H1 (cell line): ENCODE measurements around the gene MAGIX. TPM values are rescaled to one million over a fixed set of nuclear protein-coding genes. Genes with fewer than 3 reads are reported as not detected.

Experiments used
- CTCF ChIA-PET: fragments of 300-600 bp; sonication (Branson Sonifier 250); formaldehyde crosslinking; loops from one replicate; lab custom pipeline; 2021; ENCODE audit not compliant: partially characterized antibody; lab: Charles Lee
- POLR2A ChIA-PET: fragments of 300-600 bp; sonication (Branson Sonifier 250); formaldehyde crosslinking; loops from one replicate; lab custom pipeline; 2021; ENCODE audit warnings: inconsistent platforms; ENCODE audit not compliant: partially characterized antibody; lab: Charles Lee
- DNase-seq, 2 experiments: peaks; one replicate each; pipeline versions ENCODE4 v3.0.0 to v3.0.0-alpha.2; 2010 to 2022; ENCODE audit warnings: low spot score in 2 of 2, low read depth in 1 of 2, mixed read lengths in 1 of 2
- FAIRE-seq: peaks from 2 replicates; lab custom pipeline; 2011; peaks lifted over from hg19 to GRCh38; lab: Jason Lieb, UNC
- H2AFZ ChIP-seq: 2 replicates; pipeline ENCODE4 v1.8.1; 2012; ENCODE audit warnings: low read length, inconsistent platforms
- H2AK5ac ChIP-seq: 2 replicates; pipeline ENCODE4 v1.6.1; 2013; ENCODE audit warnings: low read depth, low read length
- H2BK120ac ChIP-seq: replicated peaks from 2 replicates; pipeline ENCODE3; 2013; ENCODE audit warnings: low read depth, low read length, inconsistent platforms
- H2BK12ac ChIP-seq: 2 replicates; pipeline ENCODE4 v1.6.1; 2013; ENCODE audit warnings: low read depth, low read length
- H2BK15ac ChIP-seq: 2 replicates; pipeline ENCODE4 v1.6.1; 2013; ENCODE audit warnings: low read length
- H2BK20ac ChIP-seq: 2 replicates; pipeline ENCODE4 v1.6.1; 2013; ENCODE audit warnings: low read length
- H2BK5ac ChIP-seq: 2 replicates; pipeline ENCODE4 v1.6.1; 2013; ENCODE audit warnings: low read depth, low read length
- H3K14ac ChIP-seq: 2 replicates; pipeline ENCODE4 v1.6.1; 2013; ENCODE audit warnings: inconsistent platforms; ENCODE audit not compliant: insufficient read length
- H3K18ac ChIP-seq: 2 replicates; pipeline ENCODE4 v1.6.1; 2013; ENCODE audit warnings: low read length; ENCODE audit errors: extremely low read depth
- H3K23ac ChIP-seq: 2 replicates; pipeline ENCODE4 v1.6.1; 2013; ENCODE audit warnings: inconsistent platforms; ENCODE audit not compliant: insufficient read length
- H3K23me2 ChIP-seq: 2 replicates; pipeline ENCODE4 v1.6.1; 2013; ENCODE audit warnings: low read depth, low read length
- H3K27ac ChIP-seq: 2 replicates; pipeline ENCODE4 v1.6.1; 2011; ENCODE audit warnings: low read depth, low read length, inconsistent platforms
- H3K27me3 ChIP-seq, 4 experiments: replicated peaks in 1 of 4; 1 replicate in 1 of 4; 2 replicates in 3 of 4; pipeline versions ENCODE4 v1.6.1 to v1.8.1; 2011 to 2013; ENCODE audit warnings: low read length in 3 of 4, mild to moderate bottlenecking in 3 of 4, inconsistent platforms in 2 of 4, mixed read lengths in 2 of 4, moderate library complexity in 1 of 4; ENCODE audit not compliant: control insufficient read depth in 3 of 4, insufficient read depth in 3 of 4; ENCODE audit errors: extremely low read depth in 1 of 4
- H3K36me3 ChIP-seq, 4 experiments: 2 replicates each; pipeline versions ENCODE4 v1.6.1 to v1.8.1; 2011 to 2013; ENCODE audit warnings: mild to moderate bottlenecking in 4 of 4, low read length in 3 of 4, moderate library complexity in 2 of 4, control low read depth in 1 of 4, inconsistent platforms in 1 of 4; ENCODE audit not compliant: insufficient read depth in 4 of 4, control insufficient read depth in 2 of 4
- H3K4ac ChIP-seq: replicated peaks from 2 replicates; pipeline ENCODE3; 2013; ENCODE audit warnings: low read length, low read depth, mixed read lengths, inconsistent platforms; ENCODE audit not compliant: insufficient read length
- H3K4me1 ChIP-seq, 4 experiments: replicated peaks in 1 of 4; 1 replicate in 1 of 4; 2 replicates in 3 of 4; pipeline versions ENCODE4 v1.6.1 to v1.8.1; 2011 to 2013; ENCODE audit warnings: low read length in 3 of 4, inconsistent platforms in 2 of 4, mixed read lengths in 1 of 4; ENCODE audit not compliant: insufficient read depth in 4 of 4, control insufficient read depth in 3 of 4
- H3K4me2 ChIP-seq, 2 experiments: 2 replicates each; pipeline versions ENCODE4 v1.6.1 to v1.8.1; 2011 to 2013; ENCODE audit warnings: low read depth in 2 of 2, low read length in 2 of 2, control low read depth in 1 of 2, inconsistent platforms in 1 of 2, mild to moderate bottlenecking in 1 of 2; ENCODE audit not compliant: insufficient read depth in 1 of 2
- H3K4me3 ChIP-seq, 4 experiments: fragments of 200-600, 300-600 bp in 1 of 4; sonication (generic), shearing (Covaris generic), sonication (Bioruptor Twin) in 1 of 4; 2 replicates each; pipeline versions ENCODE4 v1.5.1 to v1.8.1; 2011 to 2016; ENCODE audit warnings: low read length in 4 of 4, low read depth in 3 of 4, control low read depth in 2 of 4, inconsistent platforms in 2 of 4, mild to moderate bottlenecking in 2 of 4, mixed read lengths in 1 of 4, moderate library complexity in 1 of 4; ENCODE audit not compliant: insufficient read depth in 2 of 4; ENCODE audit errors: extremely low read depth in 1 of 4
- H3K56ac ChIP-seq: replicated peaks from 2 replicates; pipeline ENCODE3; 2013; ENCODE audit warnings: low read depth, mild to moderate bottlenecking, mixed read lengths, low read length, inconsistent platforms; ENCODE audit not compliant: insufficient read length
- H3K79me1 ChIP-seq: 2 replicates; pipeline ENCODE4 v1.6.1; 2013; ENCODE audit warnings: low read depth, low read length, control low read depth
- H3K79me2 ChIP-seq, 2 experiments: 2 replicates each; pipeline versions ENCODE4 v1.6.1 to v1.8.1; 2012 to 2013; ENCODE audit warnings: low read length in 2 of 2, mild to moderate bottlenecking in 2 of 2, inconsistent platforms in 1 of 2; ENCODE audit not compliant: insufficient read depth in 2 of 2, control insufficient read depth in 1 of 2
- H3K9ac ChIP-seq, 4 experiments: replicated peaks in 1 of 4; 1 replicate in 1 of 4; 2 replicates in 3 of 4; pipeline versions ENCODE4 v1.6.1 to v1.8.1; 2011 to 2013; ENCODE audit warnings: low read depth in 3 of 4, low read length in 3 of 4, control low read depth in 2 of 4, mild to moderate bottlenecking in 2 of 4, moderate library complexity in 2 of 4, inconsistent platforms in 1 of 4; ENCODE audit errors: extremely low read depth in 1 of 4
- H3K9me3 ChIP-seq, 2 experiments: 2 replicates each; pipeline versions ENCODE4 v1.6.1 to v1.8.1; 2012 to 2013; ENCODE audit warnings: mild to moderate bottlenecking in 2 of 2, moderate library complexity in 2 of 2, control low read depth in 1 of 2, inconsistent platforms in 1 of 2, low read depth in 1 of 2, low read length in 1 of 2, mixed read lengths in 1 of 2; ENCODE audit not compliant: insufficient read depth in 2 of 2
- H4K20me1 ChIP-seq, 2 experiments: replicated peaks in 1 of 2; 2 replicates each; pipeline versions ENCODE3 to v1.8.1; 2011 to 2013; ENCODE audit warnings: inconsistent platforms in 2 of 2, low read length in 2 of 2, mild to moderate bottlenecking in 1 of 2; ENCODE audit not compliant: insufficient read depth in 2 of 2, control insufficient read depth in 1 of 2
- H4K5ac ChIP-seq: 2 replicates; pipeline ENCODE4 v1.6.1; 2013; ENCODE audit warnings: low read length, low read depth, mixed read lengths, inconsistent platforms; ENCODE audit not compliant: insufficient read length
- H4K8ac ChIP-seq: 2 replicates; pipeline ENCODE4 v1.8.0; 2013; ENCODE audit warnings: mild to moderate bottlenecking, moderate library complexity, low read length, inconsistent platforms; ENCODE audit not compliant: insufficient read depth; ENCODE audit errors: extremely low read depth
- H4K91ac ChIP-seq: replicated peaks from 2 replicates; pipeline ENCODE3; 2013; ENCODE audit warnings: low read length, mixed read lengths, inconsistent platforms; ENCODE audit not compliant: insufficient read length
- CEBPB ChIP-seq: IDR thresholded peaks from 2 replicates; pipeline ENCODE4 v1.6.1; 2012; ENCODE audit warnings: low read depth, low read length
- E2F6 ChIP-seq: IDR thresholded peaks from 2 replicates; pipeline ENCODE4 v1.6.1; 2012; ENCODE audit warnings: inconsistent platforms
- HDAC6 ChIP-seq: IDR thresholded peaks from one replicate; pipeline ENCODE4 v1.7.1; 2012; ENCODE audit warnings: low read depth, mild to moderate bottlenecking, inconsistent platforms, low read length, moderate library complexity
- KDM5A ChIP-seq: fragments of 200-600 bp; IDR thresholded peaks from 2 replicates; pipeline ENCODE4 v1.7.1; 2012; ENCODE audit warnings: mild to moderate bottlenecking, low read length, inconsistent platforms, mixed read lengths
- MAFK ChIP-seq: IDR thresholded peaks from 2 replicates; pipeline ENCODE4 v1.6.1; 2012; ENCODE audit warnings: low read depth, mild to moderate bottlenecking, improper control_type of control experiment, low read length
- PHF8 ChIP-seq: fragments of 200-600 bp; sonication (generic); conservative IDR thresholded peaks from 2 replicates; pipeline ENCODE4 v1.7.1; 2012; ENCODE audit warnings: low read depth, mild to moderate bottlenecking, inconsistent platforms, low read length, moderate library complexity
- POU5F1 ChIP-seq: IDR thresholded peaks from 2 replicates; pipeline ENCODE4 v1.6.1; 2011; ENCODE audit warnings: low read depth, mild to moderate bottlenecking, low read length, moderate library complexity
- RBBP5 ChIP-seq: IDR thresholded peaks from 2 replicates; pipeline ENCODE4 v1.7.1; 2012; ENCODE audit warnings: low read depth, mild to moderate bottlenecking, inconsistent platforms, low read length, moderate library complexity, borderline replicate concordance
- RFX5 ChIP-seq: IDR thresholded peaks from 2 replicates; pipeline ENCODE4 v1.6.1; 2011; ENCODE audit warnings: low read depth, low read length, improper control_type of control experiment, borderline replicate concordance
- RNF2 ChIP-seq: fragments of 200-900, 300-1000 bp; sonication (generic); IDR thresholded peaks from 2 replicates; pipeline ENCODE4 v1.7.1; 2016; ENCODE audit warnings: borderline replicate concordance, low read depth, mild to moderate bottlenecking, antibody characterized with exemption, low read length; ENCODE audit not compliant: poor library complexity, severe bottlenecking; ENCODE audit errors: missing control alignments
- WGBS, 2 experiments: shearing (Covaris generic) in 1 of 2; methylation state at CpG; one replicate each; pipeline versions ENCODE4 v1.1.6 to v1.1.7; 2013 to 2015; ENCODE audit warnings: low lambda C conversion rate in 2 of 2, mixed read lengths in 2 of 2, inconsistent platforms in 1 of 2, low coverage in 1 of 2, missing lambda C conversion rate in 1 of 2; ENCODE audit not compliant: insufficient replicate concordance in 2 of 2, insufficient coverage in 1 of 2, insufficient read length in 1 of 2; ENCODE audit errors: extremely low coverage in 1 of 2, missing lambda C conversion rate in 1 of 2; 5-methylcytosine and 5-hydroxymethylcytosine counted together
- polyA plus RNA-seq, 7 experiments: library from polyadenylated mRNA; depleted of rRNA in 3 of 7; stranded (reverse) in 5 of 7; unstranded in 2 of 7; fragments of >200 nt in 5 of 7; fragments of 200-250 nt in 2 of 7; gene quantifications; 1 replicate in 5 of 7; 2 replicates in 1 of 7; 4 replicates in 1 of 7; pipeline versions ENCODE4 v1.2.1 to v1.2.3, GENCODE V29; 2011 to 2013; ENCODE audit warnings: missing spikeins in 2 of 7, mixed read lengths in 2 of 7
- total RNA-seq: library from RNA; stranded (reverse); fragmentation: NEBNext Ultra II Directional; extraction: Animal tissue kit (Norgen Biotek cat#: 25700); gene quantifications from 2 replicates; pipeline ENCODE4 v1.2.1, GENCODE V29; 2021
- TF ChIP-seq, protein P1 (sequence below): IDR thresholded peaks from 2 replicates; pipeline ENCODE4 v1.6.1; 2011; ENCODE audit warnings: low read depth, mild to moderate bottlenecking, low read length; ENCODE audit not compliant: insufficient read depth

Gene MAGIX
- total and polyA plus RNA-seq, 2 of the 8 experiments (the other 6 are each of a cell fraction or from before 2014, with no cell fraction given), result 0.37 to 1.1 TPM

GRCh38 chrX:49117581-49117980 lies 45.0 kb upstream of the MAGIX start:
- no peak overlapping the region for H4K91ac ChIP-seq
- TF ChIP-seq MAFK (no peak), POU5F1 (no peak), RNF2 (no peak), RBBP5 (no peak), CEBPB (no peak), KDM5A (no peak), E2F6 (no peak), PHF8 (no peak), HDAC6 (no peak), RFX5 (no peak)
- TF ChIP-seq, protein P1, sequence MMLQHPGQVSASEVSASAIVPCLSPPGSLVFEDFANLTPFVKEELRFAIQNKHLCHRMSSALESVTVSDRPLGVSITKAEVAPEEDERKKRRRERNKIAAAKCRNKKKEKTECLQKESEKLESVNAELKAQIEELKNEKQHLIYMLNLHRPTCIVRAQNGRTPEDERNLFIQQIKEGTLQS, result no peak
- no peak for DNase-seq
- no peaks in the 10 kb centered on the region for H3K27me3 ChIP-seq
- H3K56ac ChIP-seq, result no peak overlapping the region
- H4K20me1 ChIP-seq, result no peaks in the 10 kb centered on the region
- H2AFZ ChIP-seq, result no peak overlapping the region
- no CpG with 5 or more reads among the region's 6 CpGs for WGBS, 2 experiments
- H4K8ac ChIP-seq, result no peak overlapping the region
- no peaks in the 10 kb centered on the region for H3K79me2 ChIP-seq
- no peak overlapping the region for H4K5ac ChIP-seq
- H3K4me2 ChIP-seq, result no peak overlapping the region
- no peak overlapping the region for H2BK120ac ChIP-seq
- no peak overlapping the region for H3K14ac ChIP-seq
- H3K4me3 ChIP-seq, result no peak overlapping the region
- H3K9ac ChIP-seq, result no peak overlapping the region
- H2BK12ac ChIP-seq, result no peak overlapping the region
- H2BK15ac ChIP-seq, result no peak overlapping the region
- CTCF ChIA-PET, result interaction anchor here (0.6 kb wide), 1 partner anchor 492 kb away, joined by 3 read pairs; no protein-coding TSS in a partner anchor
- H3K9me3 ChIP-seq, result no peaks in the 10 kb centered on the region
- no peaks in the 10 kb centered on the region for H3K23me2 ChIP-seq
- no peak overlapping the region for H2AK5ac ChIP-seq
- no peaks in the 10 kb centered on the region for H3K79me1 ChIP-seq
- peaks cover 3 to 33% (median 8%) of the 10 kb centered on the region in 4 experiments; a peak in 6 of 8 replicates for H3K36me3 ChIP-seq
- no peak overlapping the region for H3K4ac ChIP-seq
- H2BK5ac ChIP-seq, result no peak overlapping the region
- H3K27ac ChIP-seq, result no peak overlapping the region
- H2BK20ac ChIP-seq, result no peak overlapping the region
- FAIRE-seq, result no peak
- POLR2A ChIA-PET, result interaction anchor here (1.2 kb wide), 1 partner anchor 58 kb away, joined by 3 read pairs; no protein-coding TSS in a partner anchor
- H3K4me1 ChIP-seq, result no peaks in the 10 kb centered on the region
- H3K23ac ChIP-seq, result no peak overlapping the region
- H3K18ac ChIP-seq, result no peak overlapping the region
